ENCODE results near the gene DMRT3. TPM values are rescaled to one million over a fixed set of nuclear protein-coding genes. Genes with fewer than 3 reads are reported as not detected.

Gene DMRT3
- total RNA-seq, 2 experiments from 2014 or later: not detected

DNA sequence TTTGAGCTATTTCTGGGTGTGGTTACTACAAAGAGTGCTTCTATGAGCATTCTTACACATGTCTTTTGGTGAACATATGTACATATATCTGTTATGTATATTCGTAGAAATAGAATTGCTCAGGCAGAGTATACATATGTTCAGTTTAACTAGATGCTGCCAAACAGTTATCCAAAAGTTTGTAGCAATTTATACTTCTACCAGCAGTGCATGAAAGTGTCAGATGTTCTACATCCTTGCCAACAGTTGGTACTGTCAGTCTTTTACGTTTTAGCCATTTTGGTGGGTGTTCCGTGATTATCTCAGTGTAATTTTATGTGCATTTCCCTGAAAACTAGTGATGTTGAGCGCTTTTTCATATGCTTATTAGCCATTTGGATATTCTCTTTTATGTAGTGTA is 37.8 kb downstream of the DMRT3 start:
- intact Hi-C loops (cut with micrococcal nuclease): no loop called here
- H3K9me3 Mint-ChIP-seq: no peaks in the 10 kb centered on the region
- H3K27me3 Mint-ChIP-seq: peaks cover 26% of the 10 kb centered on the region
- H3K27ac Mint-ChIP-seq: no peak overlapping the region
- DNase-seq (no peak), ATAC-seq (no peak)
- H3K36me3 Mint-ChIP-seq (ENCODE audit: low read depth): no peaks in the 10 kb centered on the region
- ChIA-PET CTCF (no interaction called here), POLR2A (no interaction called here)
- TF ChIP-seq, protein P1, sequence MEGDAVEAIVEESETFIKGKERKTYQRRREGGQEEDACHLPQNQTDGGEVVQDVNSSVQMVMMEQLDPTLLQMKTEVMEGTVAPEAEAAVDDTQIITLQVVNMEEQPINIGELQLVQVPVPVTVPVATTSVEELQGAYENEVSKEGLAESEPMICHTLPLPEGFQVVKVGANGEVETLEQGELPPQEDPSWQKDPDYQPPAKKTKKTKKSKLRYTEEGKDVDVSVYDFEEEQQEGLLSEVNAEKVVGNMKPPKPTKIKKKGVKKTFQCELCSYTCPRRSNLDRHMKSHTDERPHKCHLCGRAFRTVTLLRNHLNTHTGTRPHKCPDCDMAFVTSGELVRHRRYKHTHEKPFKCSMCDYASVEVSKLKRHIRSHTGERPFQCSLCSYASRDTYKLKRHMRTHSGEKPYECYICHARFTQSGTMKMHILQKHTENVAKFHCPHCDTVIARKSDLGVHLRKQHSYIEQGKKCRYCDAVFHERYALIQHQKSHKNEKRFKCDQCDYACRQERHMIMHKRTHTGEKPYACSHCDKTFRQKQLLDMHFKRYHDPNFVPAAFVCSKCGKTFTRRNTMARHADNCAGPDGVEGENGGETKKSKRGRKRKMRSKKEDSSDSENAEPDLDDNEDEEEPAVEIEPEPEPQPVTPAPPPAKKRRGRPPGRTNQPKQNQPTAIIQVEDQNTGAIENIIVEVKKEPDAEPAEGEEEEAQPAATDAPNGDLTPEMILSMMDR (IDR thresholded peaks at IDR 0.05): no peak
- no peak overlapping the region for H3K4me3 Mint-ChIP-seq
- no peaks in the 10 kb centered on the region for H3K4me1 Mint-ChIP-seq (ENCODE audit: low read depth)

DNA sequence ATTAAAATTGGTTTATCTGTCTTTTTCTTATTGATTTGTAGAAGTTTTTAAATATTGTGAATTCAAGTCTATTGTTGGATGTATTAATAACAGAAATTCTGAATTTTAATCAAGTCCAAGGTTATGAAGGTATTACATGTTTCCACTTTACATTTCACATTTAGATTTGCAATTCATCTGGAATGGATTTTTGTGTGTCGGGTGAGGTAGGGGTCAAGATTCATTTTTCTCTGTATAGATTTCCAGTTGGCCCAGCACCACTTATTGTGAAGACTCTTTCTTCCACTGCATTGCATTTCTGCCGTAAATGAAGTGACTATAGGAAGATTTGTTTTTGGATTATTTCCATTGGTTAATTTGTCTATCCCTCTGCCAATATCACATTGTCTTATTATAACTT is 38.2 kb downstream of the DMRT3 start:
- ATAC-seq (no peak), DNase-seq (no peak)
- CTCF ChIA-PET: no interaction called here
- no peaks in the 10 kb centered on the region for H3K9me3 Mint-ChIP-seq
- no peaks in the 10 kb centered on the region for H3K36me3 Mint-ChIP-seq (ENCODE audit: low read depth)
- H3K27me3 Mint-ChIP-seq: peaks cover 26% of the 10 kb centered on the region
- H3K27ac Mint-ChIP-seq: no peak overlapping the region
- H3K4me3 Mint-ChIP-seq: no peak overlapping the region
- H3K4me1 Mint-ChIP-seq (ENCODE audit: low read depth): no peaks in the 10 kb centered on the region
- intact Hi-C loops (cut with micrococcal nuclease): no loop called here
- POLR2A ChIA-PET: no interaction called here
- TF ChIP-seq, protein P1 (IDR thresholded peaks at IDR 0.05): no peak

DNA sequence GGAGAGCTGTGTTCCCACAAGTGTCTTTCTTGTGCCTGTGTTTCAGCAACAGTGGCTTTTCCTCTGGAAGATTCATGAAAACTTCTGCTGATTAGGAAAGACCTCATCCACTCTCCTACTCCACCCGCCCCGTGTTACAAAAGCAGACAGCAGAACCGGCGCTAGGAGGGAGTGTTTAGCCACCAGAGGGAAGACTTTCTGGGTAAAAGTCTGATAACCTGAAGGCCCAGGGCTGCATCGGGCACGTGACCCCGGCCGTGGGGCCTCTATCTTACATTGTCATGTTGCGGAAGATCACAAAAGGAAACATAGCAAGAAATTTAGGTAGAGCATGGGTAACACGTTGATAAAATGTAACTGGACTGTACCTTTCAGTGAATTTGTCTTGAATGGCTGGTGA is 41.7 kb downstream of the DMRT3 start:
- ATAC-seq (no peak), DNase-seq (peak; percentile 26)
- TF ChIP-seq, protein P1 (IDR thresholded peaks at IDR 0.05): no peak
- intact Hi-C loops (cut with micrococcal nuclease): no loop called here
- Mint-ChIP-seq H3K4me1 (ENCODE audit: low read depth) (no peaks in the 10 kb centered on the region), H3K27ac (no peak overlapping the region), H3K4me3 (no peak overlapping the region), H3K36me3 (ENCODE audit: low read depth) (no peaks in the 10 kb centered on the region), H3K27me3 (peaks cover 28% of the 10 kb centered on the region), H3K9me3 (no peaks in the 10 kb centered on the region)
- CTCF ChIA-PET: interaction anchor here (3.2 kb wide), 1 partner anchor 9 kb away, joined by 18 read pairs; no protein-coding TSS in a partner anchor
- POLR2A ChIA-PET: no interaction called here

DNA sequence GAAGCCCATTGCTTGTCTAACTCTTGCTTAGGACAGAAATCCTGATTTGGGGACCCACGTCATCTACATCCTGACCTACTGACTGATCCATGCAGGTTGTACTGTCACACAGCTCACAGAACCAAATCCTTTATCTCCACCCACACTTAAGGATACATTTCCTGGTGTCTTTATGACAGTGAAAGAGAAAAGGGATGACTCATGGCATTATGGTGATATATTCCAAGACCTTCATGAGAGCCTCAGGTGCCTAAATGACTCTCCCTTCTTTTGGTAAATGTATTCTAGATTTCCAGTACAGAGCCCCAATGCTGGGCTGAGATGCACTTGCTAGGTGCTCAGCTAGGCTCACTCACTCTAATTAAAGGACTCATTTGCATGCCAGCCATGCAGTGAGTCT is 47.7 kb downstream of the DMRT3 start:
- Mint-ChIP-seq H3K9me3 (no peaks in the 10 kb centered on the region), H3K36me3 (ENCODE audit: low read depth) (no peaks in the 10 kb centered on the region), H3K4me1 (ENCODE audit: low read depth) (no peaks in the 10 kb centered on the region), H3K27ac (no peak overlapping the region), H3K27me3 (peaks cover 15% of the 10 kb centered on the region), H3K4me3 (no peak overlapping the region)
- intact Hi-C loops (cut with micrococcal nuclease): no loop called here
- no peak for DNase-seq
- ChIA-PET CTCF (interaction anchor here (1.5 kb wide), 1 partner anchor 14 kb away, joined by 6 read pairs; no protein-coding TSS in a partner anchor), POLR2A (no interaction called here)
- TF ChIP-seq, protein P1 (IDR thresholded peaks at IDR 0.05): no peak
- ATAC-seq: no peak

DNA sequence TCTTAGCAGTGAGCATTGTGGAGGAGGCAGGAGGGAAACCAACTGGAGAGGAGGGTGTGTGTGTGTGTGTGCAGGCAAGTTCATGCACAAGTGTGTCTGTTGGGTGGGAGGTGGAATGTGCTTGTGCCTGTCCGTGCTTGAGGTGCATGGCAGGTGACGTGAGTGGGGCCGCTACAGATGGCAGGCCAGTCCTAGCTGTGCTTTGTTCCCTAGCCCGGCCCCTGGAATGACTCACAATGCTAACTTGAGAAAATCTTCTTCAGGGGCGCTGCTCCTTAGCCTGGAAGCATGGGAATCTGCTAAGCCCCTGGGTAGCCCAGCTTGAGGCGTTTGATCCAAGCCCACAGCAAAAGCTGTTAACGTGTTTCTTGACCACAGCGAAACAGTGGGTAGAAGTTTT is 48.7 kb downstream of the DMRT3 start:
- ChIA-PET POLR2A (no interaction called here), CTCF (no interaction called here)
- H3K4me1 Mint-ChIP-seq (ENCODE audit: low read depth): no peaks in the 10 kb centered on the region
- peaks cover 11% of the 10 kb centered on the region for H3K27me3 Mint-ChIP-seq
- DNase-seq (no peak), ATAC-seq (no peak)
- H3K36me3 Mint-ChIP-seq (ENCODE audit: low read depth): no peaks in the 10 kb centered on the region
- TF ChIP-seq, protein P1 (IDR thresholded peaks at IDR 0.05): no peak
- no peak overlapping the region for H3K4me3 Mint-ChIP-seq
- no peak overlapping the region for H3K27ac Mint-ChIP-seq
- intact Hi-C loops (cut with micrococcal nuclease): no loop called here
- H3K9me3 Mint-ChIP-seq: no peaks in the 10 kb centered on the region
